Measurements from ENCODE around the gene SCYL1.

The SCYL1 gene

GRCh38 chr11:65584723-65585171 lies 59.9 kb downstream of the SCYL1 start:
- no peak overlapping the region for H3K4me3 ChIP-seq (ENCODE audit: low read length)
- H2AFZ ChIP-seq (ENCODE audit: low read length): no peak overlapping the region
- H3K79me2 ChIP-seq (ENCODE audit: low read length): peaks cover 30% of the 10 kb centered on the region
- H3K9ac ChIP-seq (ENCODE audit: low read length): no peak overlapping the region
- H3K27me3 ChIP-seq (replicated peaks; ENCODE audit: insufficient read depth, low read length): no peaks in the 10 kb centered on the region
- no peak for DNase-seq
- H3K9me3 ChIP-seq (replicated peaks; ENCODE audit: insufficient read depth, low read length): no peaks in the 10 kb centered on the region
- H3K4me2 ChIP-seq (ENCODE audit: low read depth, low read length): no peak overlapping the region
- TF ChIP-seq EZH2phosphoT487 (IDR thresholded peaks at IDR 0.05; ENCODE audit: low read length): no peak
- TF ChIP-seq CTCF (IDR thresholded peaks at IDR 0.05; ENCODE audit: low read length): no peak
- no peak for TF ChIP-seq EZH2 (optimal IDR thresholded peaks at IDR 0.05; ENCODE audit: low read depth, low read length)
- H3K27ac ChIP-seq (ENCODE audit: low read length): no peak overlapping the region
- peaks cover 33% of the 10 kb centered on the region for H3K4me1 ChIP-seq (ENCODE audit: low read length)
- H3K36me3 ChIP-seq (replicated peaks; ENCODE audit: insufficient read depth, low read length): no peaks in the 10 kb centered on the region
- H3K9me2 ChIP-seq (replicated peaks; ENCODE audit: insufficient read depth, low read length): no peaks in the 10 kb centered on the region
- peaks cover 32% of the 10 kb centered on the region for H3F3A ChIP-seq (ENCODE audit: insufficient read depth, low read length)
- no peaks in the 10 kb centered on the region for H4K20me1 ChIP-seq (ENCODE audit: insufficient read depth, low read length)

- no peak for DNase-seq
- H3K4me2 ChIP-seq (ENCODE audit: low read depth, low read length): no peak overlapping the region; the same call in 1 of the 2 replicates
- H3K4me1 ChIP-seq (ENCODE audit: low read length): peaks cover 33% of the 10 kb centered on the region
- no peak overlapping the region for H2AFZ ChIP-seq (ENCODE audit: low read length)
- no peaks in the 10 kb centered on the region for H3K9me3 ChIP-seq (replicated peaks; ENCODE audit: insufficient read depth, low read length)
- peaks cover 32% of the 10 kb centered on the region for H3F3A ChIP-seq (ENCODE audit: insufficient read depth, low read length)
- H3K9me2 ChIP-seq (replicated peaks; ENCODE audit: insufficient read depth, low read length): no peaks in the 10 kb centered on the region
- peak overlapping the region; percentile 99; the same call in 1 of the 2 replicates for H3K27ac ChIP-seq (ENCODE audit: low read length)
- H4K20me1 ChIP-seq (ENCODE audit: insufficient read depth, low read length): no peaks in the 10 kb centered on the region
- TF ChIP-seq CTCF (IDR thresholded peaks at IDR 0.05; ENCODE audit: low read length) (no peak), EZH2phosphoT487 (IDR thresholded peaks at IDR 0.05; ENCODE audit: low read length) (no peak), EZH2 (optimal IDR thresholded peaks at IDR 0.05; ENCODE audit: low read depth, low read length) (no peak)
- H3K9ac ChIP-seq (ENCODE audit: low read length): no peak overlapping the region
- no peaks in the 10 kb centered on the region for H3K36me3 ChIP-seq (replicated peaks; ENCODE audit: insufficient read depth, low read length)
- no peak overlapping the region for H3K4me3 ChIP-seq (ENCODE audit: low read length)
- no peaks in the 10 kb centered on the region for H3K27me3 ChIP-seq (replicated peaks; ENCODE audit: insufficient read depth, low read length)
- peaks cover 23% of the 10 kb centered on the region for H3K79me2 ChIP-seq (ENCODE audit: low read length)
These were observed 60.7 kb downstream of the SCYL1 start for GRCh38 chr11:65585396-65586246.

GRCh38 chr11:65586247-65586630 lies 61.4 kb downstream of the SCYL1 start:
- Histone ChIP-seq H3K4me2 (ENCODE audit: low read depth, low read length) (peak overlapping the region; percentile 95; the same call in 1 of the 2 replicates), H3K36me3 (replicated peaks; ENCODE audit: insufficient read depth, low read length) (no peaks in the 10 kb centered on the region)

More at GRCh38 chr11:65586247-65586630, 61.4 kb downstream of the SCYL1 start:
- Histone ChIP-seq H2AFZ (ENCODE audit: low read length) (no peak overlapping the region), H3K4me3 (ENCODE audit: low read length) (no peak overlapping the region), H4K20me1 (ENCODE audit: insufficient read depth, low read length) (no peaks in the 10 kb centered on the region), H3K9me2 (replicated peaks; ENCODE audit: insufficient read depth, low read length) (no peaks in the 10 kb centered on the region), H3K9me3 (replicated peaks; ENCODE audit: insufficient read depth, low read length) (no peaks in the 10 kb centered on the region), H3F3A (ENCODE audit: insufficient read depth, low read length) (peaks cover 32% of the 10 kb centered on the region), H3K9ac (ENCODE audit: low read length) (no peak overlapping the region), H3K27ac (ENCODE audit: low read length) (peak overlapping the region; percentile 99; the same call in 1 of the 2 replicates), H3K27me3 (replicated peaks; ENCODE audit: insufficient read depth, low read length) (no peaks in the 10 kb centered on the region), H3K79me2 (ENCODE audit: low read length) (peaks cover 18% of the 10 kb centered on the region), H3K4me1 (ENCODE audit: low read length) (peaks cover 33% of the 10 kb centered on the region)
- no peak for DNase-seq
- TF ChIP-seq CTCF (IDR thresholded peaks at IDR 0.05; ENCODE audit: low read length): no peak

All from MM.1S (cell line).